H1 (cell line): ENCODE measurements around the gene TMEM183A. TPM values are rescaled to one million over a fixed set of nuclear protein-coding genes. Genes with fewer than 3 reads are reported as not detected.

ENCODE experiments used
- CTCF ChIA-PET: fragments of 300-600 bp; sonication (Branson Sonifier 250); formaldehyde crosslinking; loops from one replicate; lab custom pipeline; 2021; ENCODE audit not compliant: partially characterized antibody; lab: Charles Lee
- POLR2A ChIA-PET: fragments of 300-600 bp; sonication (Branson Sonifier 250); formaldehyde crosslinking; loops from one replicate; lab custom pipeline; 2021; ENCODE audit warnings: inconsistent platforms; ENCODE audit not compliant: partially characterized antibody; lab: Charles Lee
- DNase-seq, 2 experiments: peaks; one replicate each; pipeline versions ENCODE4 v3.0.0 to v3.0.0-alpha.2; 2010 to 2022; ENCODE audit warnings: low spot score in 2 of 2, low read depth in 1 of 2, mixed read lengths in 1 of 2
- FAIRE-seq: peaks from 2 replicates; lab custom pipeline; 2011; peaks lifted over from hg19 to GRCh38; lab: Jason Lieb, UNC
- H2AFZ ChIP-seq: 2 replicates; pipeline ENCODE4 v1.8.1; 2012; ENCODE audit warnings: low read length, inconsistent platforms
- H2AK5ac ChIP-seq: 2 replicates; pipeline ENCODE4 v1.6.1; 2013; ENCODE audit warnings: low read depth, low read length
- H2BK120ac ChIP-seq: replicated peaks from 2 replicates; pipeline ENCODE3; 2013; ENCODE audit warnings: low read depth, low read length, inconsistent platforms
- H2BK12ac ChIP-seq: 2 replicates; pipeline ENCODE4 v1.6.1; 2013; ENCODE audit warnings: low read depth, low read length
- H2BK15ac ChIP-seq: 2 replicates; pipeline ENCODE4 v1.6.1; 2013; ENCODE audit warnings: low read length
- H2BK20ac ChIP-seq: 2 replicates; pipeline ENCODE4 v1.6.1; 2013; ENCODE audit warnings: low read length
- H2BK5ac ChIP-seq: 2 replicates; pipeline ENCODE4 v1.6.1; 2013; ENCODE audit warnings: low read depth, low read length
- H3K14ac ChIP-seq: 2 replicates; pipeline ENCODE4 v1.6.1; 2013; ENCODE audit warnings: inconsistent platforms; ENCODE audit not compliant: insufficient read length
- H3K18ac ChIP-seq: 2 replicates; pipeline ENCODE4 v1.6.1; 2013; ENCODE audit warnings: low read length; ENCODE audit errors: extremely low read depth
- H3K23ac ChIP-seq: 2 replicates; pipeline ENCODE4 v1.6.1; 2013; ENCODE audit warnings: inconsistent platforms; ENCODE audit not compliant: insufficient read length
- H3K23me2 ChIP-seq: 2 replicates; pipeline ENCODE4 v1.6.1; 2013; ENCODE audit warnings: low read depth, low read length
- H3K27ac ChIP-seq: 2 replicates; pipeline ENCODE4 v1.6.1; 2011; ENCODE audit warnings: low read depth, low read length, inconsistent platforms
- H3K27me3 ChIP-seq, 4 experiments: replicated peaks in 1 of 4; 1 replicate in 1 of 4; 2 replicates in 3 of 4; pipeline versions ENCODE4 v1.6.1 to v1.8.1; 2011 to 2013; ENCODE audit warnings: low read length in 3 of 4, mild to moderate bottlenecking in 3 of 4, inconsistent platforms in 2 of 4, mixed read lengths in 2 of 4, moderate library complexity in 1 of 4; ENCODE audit not compliant: control insufficient read depth in 3 of 4, insufficient read depth in 3 of 4; ENCODE audit errors: extremely low read depth in 1 of 4
- H3K36me3 ChIP-seq, 4 experiments: 2 replicates each; pipeline versions ENCODE4 v1.6.1 to v1.8.1; 2011 to 2013; ENCODE audit warnings: mild to moderate bottlenecking in 4 of 4, low read length in 3 of 4, moderate library complexity in 2 of 4, control low read depth in 1 of 4, inconsistent platforms in 1 of 4; ENCODE audit not compliant: insufficient read depth in 4 of 4, control insufficient read depth in 2 of 4
- H3K4ac ChIP-seq: replicated peaks from 2 replicates; pipeline ENCODE3; 2013; ENCODE audit warnings: low read length, low read depth, mixed read lengths, inconsistent platforms; ENCODE audit not compliant: insufficient read length
- H3K4me1 ChIP-seq, 4 experiments: replicated peaks in 1 of 4; 1 replicate in 1 of 4; 2 replicates in 3 of 4; pipeline versions ENCODE4 v1.6.1 to v1.8.1; 2011 to 2013; ENCODE audit warnings: low read length in 3 of 4, inconsistent platforms in 2 of 4, mixed read lengths in 1 of 4; ENCODE audit not compliant: insufficient read depth in 4 of 4, control insufficient read depth in 3 of 4
- H3K4me2 ChIP-seq, 2 experiments: 2 replicates each; pipeline versions ENCODE4 v1.6.1 to v1.8.1; 2011 to 2013; ENCODE audit warnings: low read depth in 2 of 2, low read length in 2 of 2, control low read depth in 1 of 2, inconsistent platforms in 1 of 2, mild to moderate bottlenecking in 1 of 2; ENCODE audit not compliant: insufficient read depth in 1 of 2
- H3K4me3 ChIP-seq, 4 experiments: fragments of 200-600, 300-600 bp in 1 of 4; sonication (generic), shearing (Covaris generic), sonication (Bioruptor Twin) in 1 of 4; 2 replicates each; pipeline versions ENCODE4 v1.5.1 to v1.8.1; 2011 to 2016; ENCODE audit warnings: low read length in 4 of 4, low read depth in 3 of 4, control low read depth in 2 of 4, inconsistent platforms in 2 of 4, mild to moderate bottlenecking in 2 of 4, mixed read lengths in 1 of 4, moderate library complexity in 1 of 4; ENCODE audit not compliant: insufficient read depth in 2 of 4; ENCODE audit errors: extremely low read depth in 1 of 4
- H3K56ac ChIP-seq: replicated peaks from 2 replicates; pipeline ENCODE3; 2013; ENCODE audit warnings: low read depth, mild to moderate bottlenecking, mixed read lengths, low read length, inconsistent platforms; ENCODE audit not compliant: insufficient read length
- H3K79me1 ChIP-seq: 2 replicates; pipeline ENCODE4 v1.6.1; 2013; ENCODE audit warnings: low read depth, low read length, control low read depth
- H3K79me2 ChIP-seq, 2 experiments: 2 replicates each; pipeline versions ENCODE4 v1.6.1 to v1.8.1; 2012 to 2013; ENCODE audit warnings: low read length in 2 of 2, mild to moderate bottlenecking in 2 of 2, inconsistent platforms in 1 of 2; ENCODE audit not compliant: insufficient read depth in 2 of 2, control insufficient read depth in 1 of 2
- H3K9ac ChIP-seq, 4 experiments: replicated peaks in 1 of 4; 1 replicate in 1 of 4; 2 replicates in 3 of 4; pipeline versions ENCODE4 v1.6.1 to v1.8.1; 2011 to 2013; ENCODE audit warnings: low read depth in 3 of 4, low read length in 3 of 4, control low read depth in 2 of 4, mild to moderate bottlenecking in 2 of 4, moderate library complexity in 2 of 4, inconsistent platforms in 1 of 4; ENCODE audit errors: extremely low read depth in 1 of 4
- H3K9me3 ChIP-seq, 2 experiments: 2 replicates each; pipeline versions ENCODE4 v1.6.1 to v1.8.1; 2012 to 2013; ENCODE audit warnings: mild to moderate bottlenecking in 2 of 2, moderate library complexity in 2 of 2, control low read depth in 1 of 2, inconsistent platforms in 1 of 2, low read depth in 1 of 2, low read length in 1 of 2, mixed read lengths in 1 of 2; ENCODE audit not compliant: insufficient read depth in 2 of 2
- H4K20me1 ChIP-seq, 2 experiments: replicated peaks in 1 of 2; 2 replicates each; pipeline versions ENCODE3 to v1.8.1; 2011 to 2013; ENCODE audit warnings: inconsistent platforms in 2 of 2, low read length in 2 of 2, mild to moderate bottlenecking in 1 of 2; ENCODE audit not compliant: insufficient read depth in 2 of 2, control insufficient read depth in 1 of 2
- H4K5ac ChIP-seq: 2 replicates; pipeline ENCODE4 v1.6.1; 2013; ENCODE audit warnings: low read length, low read depth, mixed read lengths, inconsistent platforms; ENCODE audit not compliant: insufficient read length
- H4K8ac ChIP-seq: 2 replicates; pipeline ENCODE4 v1.8.0; 2013; ENCODE audit warnings: mild to moderate bottlenecking, moderate library complexity, low read length, inconsistent platforms; ENCODE audit not compliant: insufficient read depth; ENCODE audit errors: extremely low read depth
- H4K91ac ChIP-seq: replicated peaks from 2 replicates; pipeline ENCODE3; 2013; ENCODE audit warnings: low read length, mixed read lengths, inconsistent platforms; ENCODE audit not compliant: insufficient read length
- POLR2A ChIP-seq, 2 experiments: IDR thresholded peaks; 1 replicate in 1 of 2; 2 replicates in 1 of 2; pipeline ENCODE4 v1.6.1; 2011; ENCODE audit warnings: low read depth in 2 of 2, low read length in 2 of 2, mild to moderate bottlenecking in 2 of 2; ENCODE audit errors: control extremely low read depth in 1 of 2
- WGBS, 2 experiments: shearing (Covaris generic) in 1 of 2; methylation state at CpG; one replicate each; pipeline versions ENCODE4 v1.1.6 to v1.1.7; 2013 to 2015; ENCODE audit warnings: low lambda C conversion rate in 2 of 2, mixed read lengths in 2 of 2, inconsistent platforms in 1 of 2, low coverage in 1 of 2, missing lambda C conversion rate in 1 of 2; ENCODE audit not compliant: insufficient replicate concordance in 2 of 2, insufficient coverage in 1 of 2, insufficient read length in 1 of 2; ENCODE audit errors: extremely low coverage in 1 of 2, missing lambda C conversion rate in 1 of 2; 5-methylcytosine and 5-hydroxymethylcytosine counted together
- polyA plus RNA-seq, 7 experiments: library from polyadenylated mRNA; depleted of rRNA in 3 of 7; stranded (reverse) in 5 of 7; unstranded in 2 of 7; fragments of >200 nt in 5 of 7; fragments of 200-250 nt in 2 of 7; gene quantifications; 1 replicate in 5 of 7; 2 replicates in 1 of 7; 4 replicates in 1 of 7; pipeline versions ENCODE4 v1.2.1 to v1.2.3, GENCODE V29; 2011 to 2013; ENCODE audit warnings: missing spikeins in 2 of 7, mixed read lengths in 2 of 7
- total RNA-seq: library from RNA; stranded (reverse); fragmentation: NEBNext Ultra II Directional; extraction: Animal tissue kit (Norgen Biotek cat#: 25700); gene quantifications from 2 replicates; pipeline ENCODE4 v1.2.1, GENCODE V29; 2021

TMEM183A gene
- total and polyA plus RNA-seq, 2 of the 8 experiments (the other 6 are each of a cell fraction or from before 2014, with no cell fraction given): 107 to 173 TPM

- H3K4me2 ChIP-seq: no peak overlapping the region
- 91% methylated on average over 5 of the region's 5 CpGs; no CpG with 5 or more reads in 1 of the 2 experiments for WGBS, 2 experiments
- no peak overlapping the region for H2BK12ac ChIP-seq
- no peak overlapping the region for H2BK5ac ChIP-seq
- H2AFZ ChIP-seq: no peak overlapping the region
- no peaks in the 10 kb centered on the region for H3K9me3 ChIP-seq
- H2BK120ac ChIP-seq: no peak overlapping the region
- no peaks in the 10 kb centered on the region for H3K4me1 ChIP-seq
- H3K79me1 ChIP-seq: no peaks in the 10 kb centered on the region
- H3K27ac ChIP-seq: no peak overlapping the region
- no peak for DNase-seq
- ChIA-PET POLR2A (no interaction called here), CTCF (no interaction called here)
- H3K4me3 ChIP-seq: no peak overlapping the region
- H2BK20ac ChIP-seq: no peak overlapping the region
- H3K14ac ChIP-seq: no peak overlapping the region
- no peak overlapping the region for H3K23ac ChIP-seq
- H4K91ac ChIP-seq: no peak overlapping the region
- H4K5ac ChIP-seq: no peak overlapping the region
- H2AK5ac ChIP-seq: no peak overlapping the region
- no peak overlapping the region for H3K56ac ChIP-seq
- no peaks in the 10 kb centered on the region for H3K27me3 ChIP-seq
- peaks cover 14 to 53% (median 38%) of the 10 kb centered on the region in 4 experiments for H3K36me3 ChIP-seq
- H3K9ac ChIP-seq: no peak overlapping the region
- no peak overlapping the region for H2BK15ac ChIP-seq
- no peak for FAIRE-seq
- H3K18ac ChIP-seq: no peak overlapping the region
- H3K23me2 ChIP-seq: peaks cover 4% of the 10 kb centered on the region; the same call in 1 of the 2 replicates
- peaks cover 0 to 5% of the 10 kb centered on the region in 2 experiments for H4K20me1 ChIP-seq
- peaks cover 0 to 45% of the 10 kb centered on the region in 2 experiments for H3K79me2 ChIP-seq
- H3K4ac ChIP-seq: no peak overlapping the region
- no peak overlapping the region for H4K8ac ChIP-seq
- no peak for TF ChIP-seq POLR2A (IDR thresholded peaks at IDR 0.05; ENCODE audit: control extremely low read depth in 1 of 2, low read depth in 2 of 2, low read length in 2 of 2)
These were observed 4.4 kb downstream of the TMEM183A start for GRCh38 chr1:203011582-203011981.
